Measurements from ENCODE around the gene AGBL3. TPM values are rescaled to one million over a fixed set of nuclear protein-coding genes. Genes with fewer than 3 reads are reported as not detected.

AGBL3 gene
- total and polyA plus RNA-seq, 9 of the 15 experiments (the other 6 are each of a cell fraction or from before 2014, with no cell fraction given) = 0.54 to 2.9 (median 1.7) TPM

GRCh38 chr7:134957005-134957404, 29.3 kb upstream of the AGBL3 start (continued):
- TF ChIP-seq, protein P1, sequence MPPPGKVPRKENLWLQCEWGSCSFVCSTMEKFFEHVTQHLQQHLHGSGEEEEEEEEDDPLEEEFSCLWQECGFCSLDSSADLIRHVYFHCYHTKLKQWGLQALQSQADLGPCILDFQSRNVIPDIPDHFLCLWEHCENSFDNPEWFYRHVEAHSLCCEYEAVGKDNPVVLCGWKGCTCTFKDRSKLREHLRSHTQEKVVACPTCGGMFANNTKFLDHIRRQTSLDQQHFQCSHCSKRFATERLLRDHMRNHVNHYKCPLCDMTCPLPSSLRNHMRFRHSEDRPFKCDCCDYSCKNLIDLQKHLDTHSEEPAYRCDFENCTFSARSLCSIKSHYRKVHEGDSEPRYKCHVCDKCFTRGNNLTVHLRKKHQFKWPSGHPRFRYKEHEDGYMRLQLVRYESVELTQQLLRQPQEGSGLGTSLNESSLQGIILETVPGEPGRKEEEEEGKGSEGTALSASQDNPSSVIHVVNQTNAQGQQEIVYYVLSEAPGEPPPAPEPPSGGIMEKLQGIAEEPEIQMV (tag; conservative IDR thresholded peaks at IDR 0.05; ENCODE audit: low read depth) = no peak
- TF ChIP-seq POLR2B (IDR thresholded peaks at IDR 0.05; ENCODE audit: low read depth, partially characterized antibody) = no peak
- no peak for TF ChIP-seq NEUROD1 (IDR thresholded peaks at IDR 0.05; ENCODE audit: borderline replicate concordance, low read depth, low read length, partially characterized antibody)
- TF ChIP-seq, protein P2, sequence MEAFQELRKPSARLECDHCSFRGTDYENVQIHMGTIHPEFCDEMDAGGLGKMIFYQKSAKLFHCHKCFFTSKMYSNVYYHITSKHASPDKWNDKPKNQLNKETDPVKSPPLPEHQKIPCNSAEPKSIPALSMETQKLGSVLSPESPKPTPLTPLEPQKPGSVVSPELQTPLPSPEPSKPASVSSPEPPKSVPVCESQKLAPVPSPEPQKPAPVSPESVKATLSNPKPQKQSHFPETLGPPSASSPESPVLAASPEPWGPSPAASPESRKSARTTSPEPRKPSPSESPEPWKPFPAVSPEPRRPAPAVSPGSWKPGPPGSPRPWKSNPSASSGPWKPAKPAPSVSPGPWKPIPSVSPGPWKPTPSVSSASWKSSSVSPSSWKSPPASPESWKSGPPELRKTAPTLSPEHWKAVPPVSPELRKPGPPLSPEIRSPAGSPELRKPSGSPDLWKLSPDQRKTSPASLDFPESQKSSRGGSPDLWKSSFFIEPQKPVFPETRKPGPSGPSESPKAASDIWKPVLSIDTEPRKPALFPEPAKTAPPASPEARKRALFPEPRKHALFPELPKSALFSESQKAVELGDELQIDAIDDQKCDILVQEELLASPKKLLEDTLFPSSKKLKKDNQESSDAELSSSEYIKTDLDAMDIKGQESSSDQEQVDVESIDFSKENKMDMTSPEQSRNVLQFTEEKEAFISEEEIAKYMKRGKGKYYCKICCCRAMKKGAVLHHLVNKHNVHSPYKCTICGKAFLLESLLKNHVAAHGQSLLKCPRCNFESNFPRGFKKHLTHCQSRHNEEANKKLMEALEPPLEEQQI (IDR thresholded peaks at IDR 0.05) = no peak
- TF ChIP-seq HNRNPL (IDR thresholded peaks at IDR 0.05; ENCODE audit: low read depth, low read length) = no peak
- TF ChIP-seq ARID3A (IDR thresholded peaks at IDR 0.05; ENCODE audit: borderline replicate concordance, low read depth, low read length) = no peak
- TF ChIP-seq, protein P3, sequence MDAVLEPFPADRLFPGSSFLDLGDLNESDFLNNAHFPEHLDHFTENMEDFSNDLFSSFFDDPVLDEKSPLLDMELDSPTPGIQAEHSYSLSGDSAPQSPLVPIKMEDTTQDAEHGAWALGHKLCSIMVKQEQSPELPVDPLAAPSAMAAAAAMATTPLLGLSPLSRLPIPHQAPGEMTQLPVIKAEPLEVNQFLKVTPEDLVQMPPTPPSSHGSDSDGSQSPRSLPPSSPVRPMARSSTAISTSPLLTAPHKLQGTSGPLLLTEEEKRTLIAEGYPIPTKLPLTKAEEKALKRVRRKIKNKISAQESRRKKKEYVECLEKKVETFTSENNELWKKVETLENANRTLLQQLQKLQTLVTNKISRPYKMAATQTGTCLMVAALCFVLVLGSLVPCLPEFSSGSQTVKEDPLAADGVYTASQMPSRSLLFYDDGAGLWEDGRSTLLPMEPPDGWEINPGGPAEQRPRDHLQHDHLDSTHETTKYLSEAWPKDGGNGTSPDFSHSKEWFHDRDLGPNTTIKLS (IDR thresholded peaks at IDR 0.05; ENCODE audit: borderline replicate concordance, low read depth) = no peak
- TF ChIP-seq KAT7 (CRISPR knock-in tag; IDR thresholded peaks at IDR 0.05; ENCODE audit: borderline replicate concordance) = no peak
- TF ChIP-seq, protein P4, sequence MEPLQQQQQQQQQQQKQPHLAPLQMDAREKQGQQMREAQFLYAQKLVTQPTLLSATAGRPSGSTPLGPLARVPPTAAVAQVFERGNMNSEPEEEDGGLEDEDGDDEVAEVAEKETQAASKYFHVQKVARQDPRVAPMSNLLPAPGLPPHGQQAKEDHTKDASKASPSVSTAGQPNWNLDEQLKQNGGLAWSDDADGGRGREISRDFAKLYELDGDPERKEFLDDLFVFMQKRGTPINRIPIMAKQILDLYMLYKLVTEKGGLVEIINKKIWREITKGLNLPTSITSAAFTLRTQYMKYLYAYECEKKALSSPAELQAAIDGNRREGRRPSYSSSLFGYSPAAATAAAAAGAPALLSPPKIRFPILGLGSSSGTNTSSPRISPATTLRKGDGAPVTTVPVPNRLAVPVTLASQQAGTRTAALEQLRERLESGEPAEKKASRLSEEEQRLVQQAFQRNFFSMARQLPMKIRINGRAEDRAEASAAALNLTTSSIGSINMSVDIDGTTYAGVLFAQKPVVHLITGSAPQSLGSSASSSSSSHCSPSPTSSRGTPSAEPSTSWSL (CRISPR knock-in tag; IDR thresholded peaks at IDR 0.05; ENCODE audit: borderline replicate concordance) = no peak
- TF ChIP-seq TAF9B (IDR thresholded peaks at IDR 0.05; ENCODE audit: partially characterized antibody) = no peak
